ENCODE data around the gene IRGQ.

The IRGQ gene

GRCh38 chr19:43553656-43554055 lies 42.3 kb downstream of the IRGQ start:
- Histone ChIP-seq H3K4me2 (ENCODE audit: low read length) (no peak overlapping the region), H3K27ac (ENCODE audit: low read depth, low read length) (no peak overlapping the region), H3K9me2 (replicated peaks; ENCODE audit: control insufficient read depth, low read length) (no peaks in the 10 kb centered on the region)

DNA sequence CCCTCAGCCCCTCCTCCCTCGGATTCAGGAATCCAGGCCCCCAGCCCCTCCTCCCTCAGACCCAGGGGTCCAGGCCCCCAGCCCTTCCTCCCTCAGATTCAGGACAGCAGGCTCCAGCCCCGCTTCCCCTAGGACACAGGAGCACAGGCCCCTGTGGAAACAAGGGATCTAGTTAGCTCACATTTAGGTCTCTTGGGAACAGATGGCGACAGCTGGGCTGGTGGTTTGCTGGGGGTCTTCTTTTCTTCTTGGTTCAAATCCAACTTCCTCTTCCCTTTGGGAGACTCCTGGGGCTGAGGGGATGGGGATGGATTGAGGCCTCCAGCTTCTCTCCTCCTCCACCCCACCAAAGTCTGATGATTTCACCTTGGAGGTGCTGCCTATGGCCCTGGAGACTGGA lies 43.3 kb downstream of the IRGQ start:
- no peaks in the 10 kb centered on the region for H3K27me3 ChIP-seq (ENCODE audit: control insufficient read depth, low read length)
- no peaks in the 10 kb centered on the region for H3K9me2 ChIP-seq (replicated peaks; ENCODE audit: control insufficient read depth, low read length)
- no peaks in the 10 kb centered on the region for H3K4me1 ChIP-seq (ENCODE audit: control insufficient read depth, low read length)
- H3K4me3 ChIP-seq (ENCODE audit: low read length) = no peak overlapping the region
- H3K9me3 ChIP-seq (ENCODE audit: control insufficient read depth, insufficient read depth, low read length) = no peaks in the 10 kb centered on the region
- no peaks in the 10 kb centered on the region for H3F3A ChIP-seq (ENCODE audit: control insufficient read depth, insufficient read depth)
- no peaks in the 10 kb centered on the region for H3K79me2 ChIP-seq (ENCODE audit: control insufficient read depth, low read length)
- no peak overlapping the region for H3K4me2 ChIP-seq (ENCODE audit: low read length)
- no peak for TF ChIP-seq EZH2phosphoT487 (IDR thresholded peaks at IDR 0.05; ENCODE audit: borderline replicate concordance, low read length)
- no peak for TF ChIP-seq CTCF (IDR thresholded peaks at IDR 0.05; ENCODE audit: low read depth, low read length, poor library complexity, severe bottlenecking)
- no peak overlapping the region for H3K27ac ChIP-seq (ENCODE audit: low read depth, low read length)
- no peaks in the 10 kb centered on the region for H4K20me1 ChIP-seq (ENCODE audit: control insufficient read depth, insufficient read depth, low read depth, low read length)
- H3K36me3 ChIP-seq (ENCODE audit: control insufficient read depth, low read length) = peaks cover 43% of the 10 kb centered on the region

More at GRCh38 chr19:43553656-43554055, 42.3 kb downstream of the IRGQ start:
- Histone ChIP-seq H4K20me1 (ENCODE audit: control insufficient read depth, insufficient read depth, low read depth, low read length) (no peaks in the 10 kb centered on the region), H3K4me3 (ENCODE audit: low read length) (no peak overlapping the region), H3K27me3 (ENCODE audit: control insufficient read depth, low read length) (no peaks in the 10 kb centered on the region), H3K4me1 (ENCODE audit: control insufficient read depth, low read length) (no peaks in the 10 kb centered on the region), H3F3A (ENCODE audit: control insufficient read depth, insufficient read depth) (no peaks in the 10 kb centered on the region), H3K36me3 (ENCODE audit: control insufficient read depth, low read length) (peaks cover 43% of the 10 kb centered on the region), H3K79me2 (ENCODE audit: control insufficient read depth, low read length) (no peaks in the 10 kb centered on the region), H3K9me3 (ENCODE audit: control insufficient read depth, insufficient read depth, low read length) (no peaks in the 10 kb centered on the region)
- TF ChIP-seq EZH2phosphoT487 (IDR thresholded peaks at IDR 0.05; ENCODE audit: borderline replicate concordance, low read length) = no peak
- no peak for TF ChIP-seq CTCF (IDR thresholded peaks at IDR 0.05; ENCODE audit: low read depth, low read length, poor library complexity, severe bottlenecking)

DNA sequence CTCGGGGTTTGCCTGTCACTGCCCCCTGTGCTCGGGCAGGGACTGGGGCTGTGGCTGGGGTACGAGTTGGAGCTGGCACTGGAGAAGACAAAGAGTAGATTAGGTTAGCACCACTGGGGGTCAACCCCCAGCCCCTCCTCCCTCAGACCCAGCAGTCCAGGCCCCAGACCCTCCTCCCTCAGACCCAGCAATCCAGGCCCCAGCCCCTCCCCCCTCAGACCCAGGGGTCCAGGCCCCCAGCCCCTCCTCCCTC lies 43.8 kb downstream of the IRGQ start:
- no peaks in the 10 kb centered on the region for H3F3A ChIP-seq (ENCODE audit: control insufficient read depth, insufficient read depth)
- no peak overlapping the region for H3K4me3 ChIP-seq (ENCODE audit: low read length)
- H3K36me3 ChIP-seq (ENCODE audit: control insufficient read depth, low read length) = peaks cover 43% of the 10 kb centered on the region
- no peaks in the 10 kb centered on the region for H4K20me1 ChIP-seq (ENCODE audit: control insufficient read depth, insufficient read depth, low read depth, low read length)
- no peaks in the 10 kb centered on the region for H3K9me3 ChIP-seq (ENCODE audit: control insufficient read depth, insufficient read depth, low read length)
- no peaks in the 10 kb centered on the region for H3K27me3 ChIP-seq (ENCODE audit: control insufficient read depth, low read length)
- no peaks in the 10 kb centered on the region for H3K4me1 ChIP-seq (ENCODE audit: control insufficient read depth, low read length)
- H3K27ac ChIP-seq (ENCODE audit: low read depth, low read length) = no peak overlapping the region
- no peak overlapping the region for H3K4me2 ChIP-seq (ENCODE audit: low read length)
- TF ChIP-seq CTCF (IDR thresholded peaks at IDR 0.05; ENCODE audit: low read depth, low read length, poor library complexity, severe bottlenecking) = no peak
- no peak for TF ChIP-seq EZH2phosphoT487 (IDR thresholded peaks at IDR 0.05; ENCODE audit: borderline replicate concordance, low read length)
- no peaks in the 10 kb centered on the region for H3K79me2 ChIP-seq (ENCODE audit: control insufficient read depth, low read length)
- no peaks in the 10 kb centered on the region for H3K9me2 ChIP-seq (replicated peaks; ENCODE audit: control insufficient read depth, low read length)

Data from DOHH2 (cell line).